Osteocyte (in vitro differentiated cells): ENCODE results near the gene APBA1. TPM values are rescaled to one million over a fixed set of nuclear protein-coding genes. Genes with fewer than 3 reads are reported as not detected.
"Not testable (repeated sequence)": the region's sequence is repeated elsewhere in the genome, so short reads cannot be mapped to it uniquely, and the experiment has no call there.

ENCODE experiments used
- DNase-seq: peaks from one replicate; pipeline ENCODE4 v3.0.0; 2021; ENCODE audit warnings: mixed read lengths; ENCODE audit not compliant: unreplicated experiment; ENCODE audit errors: extremely low spot score
- H3K27ac Mint-ChIP-seq: one replicate; pipeline ENCODE4 v1.8.0; 2021; ENCODE audit warnings: mild to moderate bottlenecking, mixed read lengths; ENCODE audit not compliant: unreplicated experiment
- H3K27me3 Mint-ChIP-seq: one replicate; pipeline ENCODE4 v1.8.0; 2021; ENCODE audit warnings: mixed read lengths; ENCODE audit not compliant: unreplicated experiment
- H3K36me3 Mint-ChIP-seq: one replicate; pipeline ENCODE4 v1.8.0; 2021; ENCODE audit warnings: mixed read lengths; ENCODE audit not compliant: unreplicated experiment
- H3K4me1 Mint-ChIP-seq: one replicate; pipeline ENCODE4 v1.8.0; 2021; ENCODE audit warnings: mixed read lengths; ENCODE audit not compliant: unreplicated experiment
- H3K4me3 Mint-ChIP-seq: one replicate; pipeline ENCODE4 v1.8.0; 2021; ENCODE audit warnings: mild to moderate bottlenecking, moderate library complexity, mixed read lengths; ENCODE audit not compliant: unreplicated experiment
- H3K9me3 Mint-ChIP-seq: one replicate; pipeline ENCODE4 v1.8.0; 2021; ENCODE audit warnings: mixed read lengths; ENCODE audit not compliant: unreplicated experiment
- CTCF ChIP-seq: fragments of 200-600 bp; sonication (generic); IDR thresholded peaks from 2 replicates; pipeline ENCODE4 v1.5.0; 2021; ENCODE audit warnings: antibody characterized with exemption, mild to moderate bottlenecking, moderate library complexity
- total RNA-seq: library from RNA; stranded (reverse); gene quantifications from 2 replicates; pipeline ENCODE4 v1.2.1, GENCODE V29; 2021

The APBA1 gene
- total RNA-seq, 1 donor from 2014 or later, result 5.2 TPM

GRCh38 chr9:69444791-69445190 lies 227.4 kb downstream of the APBA1 start:
- Mint-ChIP-seq H3K27me3 (no peaks in the 10 kb centered on the region), H3K36me3 (peaks cover 4% of the 10 kb centered on the region), H3K4me3 (no peak overlapping the region), H3K27ac (no peak overlapping the region), H3K4me1 (peaks cover 12% of the 10 kb centered on the region), H3K9me3 (no peaks in the 10 kb centered on the region)
- no peak for DNase-seq
- no peak for TF ChIP-seq CTCF

GRCh38 chr9:69444021-69444420 lies 228.2 kb downstream of the APBA1 start:
- H3K27me3 Mint-ChIP-seq, result no peaks in the 10 kb centered on the region
- no peak overlapping the region for H3K27ac Mint-ChIP-seq
- DNase-seq, result no peak
- peaks cover 9% of the 10 kb centered on the region for H3K36me3 Mint-ChIP-seq
- H3K4me3 Mint-ChIP-seq, result no peak overlapping the region
- no peak for TF ChIP-seq CTCF
- no peaks in the 10 kb centered on the region for H3K9me3 Mint-ChIP-seq
- peaks cover 12% of the 10 kb centered on the region for H3K4me1 Mint-ChIP-seq

GRCh38 chr9:69443178-69443577 lies 229.0 kb downstream of the APBA1 start:
- Mint-ChIP-seq H3K27me3 (no peaks in the 10 kb centered on the region), H3K4me3 (no peak overlapping the region), H3K36me3 (peaks cover 9% of the 10 kb centered on the region), H3K27ac (no peak overlapping the region), H3K9me3 (no peaks in the 10 kb centered on the region), H3K4me1 (peaks cover 12% of the 10 kb centered on the region)
- no peak for TF ChIP-seq CTCF
- DNase-seq, result no peak

GRCh38 chr9:69442486-69442885 lies 229.7 kb downstream of the APBA1 start:
- Mint-ChIP-seq H3K4me3 (no peak overlapping the region), H3K27ac (no peak overlapping the region), H3K9me3 (no peaks in the 10 kb centered on the region), H3K4me1 (peaks cover 12% of the 10 kb centered on the region), H3K27me3 (no peaks in the 10 kb centered on the region), H3K36me3 (peaks cover 9% of the 10 kb centered on the region)
- no peak for DNase-seq
- no peak for TF ChIP-seq CTCF

- not testable (repeated sequence) for H3K27ac Mint-ChIP-seq, H3K9me3 Mint-ChIP-seq, H3K36me3 Mint-ChIP-seq, H3K4me3 Mint-ChIP-seq, DNase-seq, H3K27me3 Mint-ChIP-seq
- H3K4me1 Mint-ChIP-seq, result peaks cover 12% of the 10 kb centered on the region
These were observed 231.8 kb downstream of the APBA1 start for GRCh38 chr9:69440254-69440955.

GRCh38 chr9:69439654-69440053 lies 232.5 kb downstream of the APBA1 start:
- H3K36me3 Mint-ChIP-seq, DNase-seq, H3K4me3 Mint-ChIP-seq, H3K27ac Mint-ChIP-seq, H3K27me3 Mint-ChIP-seq, H3K9me3 Mint-ChIP-seq: not testable (repeated sequence)
- H3K4me1 Mint-ChIP-seq, result peaks cover 12% of the 10 kb centered on the region
